ENCODE measurements around the gene FAM193A.

GRCh38 chr4:2489841-2490552 is 46.5 kb upstream of the FAM193A start:
- TF ChIP-seq CTCF (IDR thresholded peaks at IDR 0.05) (no peak), POLR2A (IDR thresholded peaks at IDR 0.05) (no peak), POLR2AphosphoS5 (IDR thresholded peaks at IDR 0.05) (no peak), EP300 (IDR thresholded peaks at IDR 0.05; ENCODE audit: low read depth) (no peak)

Measured in transverse colon (tissue), 4 donors.